Effector memory CD4-positive, alpha-beta T cell (primary cell): Measurements from ENCODE around the gene HSD17B14.
"Not testable (repeated sequence)": the region's sequence is repeated elsewhere in the genome, so short reads cannot be mapped to it uniquely, and the experiment has no call there.

Source experiments
- DNase-seq, 3 donors: peaks; one replicate each; pipeline ENCODE4 v3.0.0-alpha.2; 2020
- H3K27ac ChIP-seq: 2 replicates; pipeline ENCODE4 v1.7.0; 2013; ENCODE audit warnings: mild to moderate bottlenecking, low read length, moderate library complexity; ENCODE audit not compliant: insufficient read depth, poor library complexity, severe bottlenecking
- H3K27me3 ChIP-seq: replicated peaks from 2 replicates; pipeline ENCODE4 v1.7.0; 2013; ENCODE audit warnings: mild to moderate bottlenecking, low read length; ENCODE audit not compliant: insufficient read depth, control insufficient read depth, poor library complexity, severe bottlenecking
- H3K36me3 ChIP-seq: 2 replicates; pipeline ENCODE4 v1.7.0; 2013; ENCODE audit warnings: mild to moderate bottlenecking, low read length, moderate library complexity; ENCODE audit not compliant: control insufficient read depth, insufficient read depth
- H3K4me1 ChIP-seq: 2 replicates; pipeline ENCODE4 v1.7.0; 2013; ENCODE audit warnings: low read length, mild to moderate bottlenecking; ENCODE audit not compliant: control insufficient read depth, insufficient read depth, poor library complexity, severe bottlenecking
- H3K4me3 ChIP-seq: 2 replicates; pipeline ENCODE4 v1.7.0; 2013; ENCODE audit warnings: low read length, low read depth, mild to moderate bottlenecking; ENCODE audit not compliant: insufficient read depth, poor library complexity, severe bottlenecking
- H3K9me3 ChIP-seq: 2 replicates; pipeline ENCODE4 v1.7.0; 2013; ENCODE audit warnings: mild to moderate bottlenecking, low read length, moderate library complexity; ENCODE audit not compliant: control insufficient read depth

Gene HSD17B14

DNA sequence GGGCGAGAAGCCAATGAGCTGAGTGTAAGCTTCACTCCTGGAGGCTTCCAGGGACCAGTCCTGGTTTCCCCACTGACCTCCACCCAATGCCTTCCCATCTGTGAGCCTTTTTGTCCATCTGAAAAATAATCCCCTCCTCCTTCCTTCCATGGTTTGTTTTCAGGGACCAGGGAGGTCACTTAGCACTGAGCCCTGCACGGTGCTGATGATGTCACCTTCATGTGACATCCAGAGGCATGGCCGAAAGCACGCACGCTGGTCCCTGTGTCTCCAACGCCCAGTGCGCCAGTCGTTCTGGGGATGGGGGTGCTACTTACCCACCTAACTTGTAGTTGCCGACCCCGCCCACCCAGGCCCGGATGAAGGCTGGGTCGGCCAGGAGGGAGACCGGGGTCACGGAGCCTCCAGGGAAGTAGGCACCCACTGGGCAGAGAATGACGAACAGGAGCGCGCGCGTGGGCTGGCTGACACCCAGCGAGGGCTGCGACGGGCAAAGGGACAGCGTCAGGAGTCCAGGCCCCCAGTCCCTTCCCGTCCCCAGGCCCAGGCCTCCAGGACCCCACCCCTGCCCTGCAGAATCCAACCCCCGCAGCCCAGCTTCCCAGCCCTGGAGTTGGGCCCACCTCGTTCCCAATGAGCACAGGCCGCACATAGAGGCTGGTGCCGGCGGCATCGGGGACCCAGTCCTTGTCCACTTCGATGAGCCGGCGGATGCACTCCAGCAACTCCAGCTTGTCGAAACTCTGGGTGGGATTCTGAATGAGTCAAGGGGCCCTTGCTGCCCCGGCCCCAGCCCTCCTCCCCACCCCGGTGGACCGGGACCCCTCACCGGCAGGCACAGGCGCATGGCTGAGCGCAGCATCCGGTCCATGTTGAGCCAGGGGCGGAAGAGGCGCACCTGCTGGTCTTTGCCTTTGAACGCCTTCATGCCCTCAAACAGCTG lies 36.7 kb downstream of the HSD17B14 start:
- H3K9me3 ChIP-seq = no peaks in the 10 kb centered on the region
- no peak overlapping the region for H3K4me3 ChIP-seq
- H3K4me1 ChIP-seq = peaks cover 3% of the 10 kb centered on the region
- DNase-seq = no peak
- H3K27me3 ChIP-seq = no peaks in the 10 kb centered on the region
- no peak overlapping the region for H3K27ac ChIP-seq
- no peaks in the 10 kb centered on the region for H3K36me3 ChIP-seq

DNA sequence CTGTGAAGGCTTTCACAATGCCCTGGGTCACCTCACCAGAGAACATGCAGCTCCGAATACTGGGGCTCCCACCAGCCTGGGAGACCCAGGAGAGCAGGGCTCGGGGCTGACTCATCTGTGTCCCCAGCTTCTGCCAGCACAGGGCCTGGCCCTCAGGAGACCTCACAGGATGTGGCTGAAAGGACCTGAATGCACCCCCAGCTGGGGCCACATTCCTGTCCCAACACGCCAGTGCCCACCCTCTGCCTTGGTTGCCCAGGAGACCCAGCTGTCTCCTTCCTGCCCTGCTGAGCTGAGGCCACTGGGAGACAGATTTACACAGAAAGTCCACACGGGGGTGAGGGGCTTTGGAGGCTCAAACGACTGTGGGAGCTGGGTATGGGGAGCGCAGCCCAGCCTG lies 37.4 kb downstream of the HSD17B14 start:
- DNase-seq = no peak
- no peak overlapping the region for H3K27ac ChIP-seq
- H3K9me3 ChIP-seq = no peaks in the 10 kb centered on the region

GRCh38 chr19:48797103-48797502 lies 39.2 kb downstream of the HSD17B14 start:
- Histone ChIP-seq H3K9me3 (no peaks in the 10 kb centered on the region), H3K4me3 (no peak overlapping the region), H3K4me1 (peaks cover 3% of the 10 kb centered on the region), H3K27me3 (no peaks in the 10 kb centered on the region), H3K27ac (no peak overlapping the region), H3K36me3 (no peaks in the 10 kb centered on the region)
- no peak for DNase-seq

More for the DNA sequence above, 37.4 kb downstream of the HSD17B14 start:
- H3K4me1 ChIP-seq = peaks cover 3% of the 10 kb centered on the region
- no peak overlapping the region for H3K4me3 ChIP-seq
- no peaks in the 10 kb centered on the region for H3K27me3 ChIP-seq
- H3K36me3 ChIP-seq = no peaks in the 10 kb centered on the region

DNA sequence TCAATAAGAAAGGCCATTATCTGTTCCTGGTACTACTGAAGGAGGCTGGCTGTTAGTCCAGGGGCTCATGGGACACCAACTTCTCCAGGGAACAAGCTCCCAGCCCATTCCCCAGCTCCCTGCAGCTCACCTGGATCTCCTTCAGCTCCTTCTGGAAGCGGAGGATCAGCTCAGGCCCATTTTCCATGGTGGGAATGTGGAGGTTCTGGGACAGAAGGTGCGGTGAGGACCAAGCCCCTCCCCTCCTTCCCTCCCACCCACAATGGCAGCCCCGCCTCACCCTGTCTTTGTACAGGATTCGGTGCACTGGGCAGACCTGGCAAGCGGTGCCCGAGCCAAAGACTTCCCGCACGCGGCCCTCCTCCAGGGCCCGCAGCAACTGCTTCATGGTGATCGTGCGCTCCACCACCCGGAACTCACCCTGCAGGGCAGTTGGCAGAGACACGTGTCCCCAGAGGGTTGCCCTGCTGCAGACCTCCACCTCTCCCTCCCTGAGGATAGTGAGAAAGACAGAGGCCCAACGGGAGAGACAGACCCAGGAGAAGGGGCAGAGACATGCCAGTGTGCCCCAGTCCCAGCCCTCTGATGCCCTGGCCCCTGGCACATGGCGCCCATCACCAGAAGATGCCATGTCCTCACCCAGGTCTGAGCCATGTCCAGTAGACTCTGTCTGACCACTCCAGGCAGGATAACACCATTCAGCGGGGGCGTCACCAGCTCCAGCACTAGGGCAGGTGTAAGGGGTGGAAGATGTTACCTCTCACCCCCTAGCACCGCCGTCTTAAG lies 39.8 kb downstream of the HSD17B14 start:
- Histone ChIP-seq H3K36me3 (no peaks in the 10 kb centered on the region), H3K4me1 (peaks cover 3% of the 10 kb centered on the region), H3K27ac (no peak overlapping the region), H3K27me3 (no peaks in the 10 kb centered on the region), H3K4me3 (no peak overlapping the region), H3K9me3 (no peaks in the 10 kb centered on the region)
- no peak for DNase-seq

DNA sequence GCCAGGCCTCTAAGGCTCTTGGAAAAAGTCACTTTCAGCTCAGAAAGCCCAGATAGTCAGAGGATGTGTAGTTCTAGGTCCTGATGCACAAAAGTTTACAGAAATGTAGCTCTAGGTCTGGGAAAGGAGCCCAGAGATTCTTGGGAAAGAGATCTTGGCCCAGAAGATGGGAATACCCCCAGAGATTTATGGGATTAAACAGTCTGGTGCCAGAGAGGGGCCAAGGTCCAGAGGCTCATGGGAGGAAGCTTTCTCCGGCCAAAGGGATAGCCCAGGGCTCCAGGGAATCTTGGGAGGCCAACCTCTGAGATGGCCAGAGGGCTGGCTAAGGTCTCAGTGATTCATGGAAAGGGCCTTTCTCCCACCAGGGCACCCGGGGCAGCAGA lies 40.6 kb downstream of the HSD17B14 start:
- DNase-seq = no peak
- Histone ChIP-seq H3K9me3 (no peaks in the 10 kb centered on the region), H3K4me3 (no peak overlapping the region), H3K36me3 (no peaks in the 10 kb centered on the region), H3K27ac (peak overlapping the region; percentile 65), H3K4me1 (peaks cover 3% of the 10 kb centered on the region), H3K27me3 (no peaks in the 10 kb centered on the region)

DNA sequence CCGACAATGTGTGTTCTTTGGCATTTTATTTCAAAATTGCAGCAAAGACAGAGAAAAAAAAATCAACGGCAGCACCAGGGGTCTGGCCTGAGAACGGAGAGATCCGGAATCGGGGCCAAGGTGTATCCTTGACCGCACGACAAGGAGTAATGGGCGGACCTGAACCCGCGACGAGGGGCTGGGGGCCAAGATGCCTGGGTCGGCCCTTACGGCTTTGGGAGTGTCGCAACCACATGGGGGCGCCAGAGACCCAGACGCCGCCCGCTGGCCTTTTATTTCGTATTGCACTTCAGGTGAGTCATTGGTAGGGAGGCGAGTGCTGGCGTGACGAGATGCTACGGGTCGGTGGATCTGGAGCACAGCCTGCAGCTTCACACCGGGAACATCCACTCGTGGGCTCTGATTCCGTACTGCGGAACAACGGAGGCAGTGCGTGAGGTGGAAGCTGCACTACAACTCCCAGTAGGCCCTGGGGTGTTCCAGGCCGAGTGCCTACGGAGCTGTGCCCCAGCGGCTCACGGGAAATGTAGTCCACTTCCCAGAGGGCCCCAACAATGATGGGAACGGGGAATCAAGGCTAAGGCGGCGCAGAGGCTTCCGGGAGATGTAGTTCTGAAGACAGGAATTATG lies 41.1 kb downstream of the HSD17B14 start:
- Histone ChIP-seq H3K27me3 (no peaks in the 10 kb centered on the region), H3K4me1 (peaks cover 3% of the 10 kb centered on the region), H3K36me3 (no peaks in the 10 kb centered on the region), H3K9me3 (no peaks in the 10 kb centered on the region), H3K4me3 (peak overlapping the region; percentile 52), H3K27ac (peak overlapping the region; percentile 65)
- peak; percentile 69 to 79 (median 78) for DNase-seq

DNA sequence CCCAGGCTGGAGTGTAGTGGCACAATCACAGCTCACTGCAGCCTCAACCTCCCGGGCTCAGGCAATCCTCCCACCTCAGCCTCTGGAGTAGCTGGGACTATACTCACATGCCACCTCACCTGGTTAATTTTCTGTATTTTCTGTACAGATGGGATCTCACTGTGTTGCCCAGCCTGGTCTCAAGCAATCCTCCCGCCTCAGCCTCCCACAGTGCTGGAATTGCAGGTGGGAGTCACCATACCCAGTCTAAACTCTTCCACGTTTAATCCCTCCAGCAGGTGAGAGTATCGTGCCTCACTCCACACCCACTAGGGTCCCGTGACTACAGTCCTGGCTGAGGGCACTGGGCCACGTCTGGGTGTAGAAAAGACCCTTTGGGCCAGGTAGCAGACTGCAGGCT lies 42.0 kb downstream of the HSD17B14 start:
- no peak overlapping the region for H3K4me3 ChIP-seq
- H3K36me3 ChIP-seq = no peaks in the 10 kb centered on the region
- H3K27me3 ChIP-seq = no peaks in the 10 kb centered on the region
- no peak for DNase-seq
- no peak overlapping the region for H3K27ac ChIP-seq
- no peaks in the 10 kb centered on the region for H3K9me3 ChIP-seq
- H3K4me1 ChIP-seq = peaks cover 3% of the 10 kb centered on the region

DNA sequence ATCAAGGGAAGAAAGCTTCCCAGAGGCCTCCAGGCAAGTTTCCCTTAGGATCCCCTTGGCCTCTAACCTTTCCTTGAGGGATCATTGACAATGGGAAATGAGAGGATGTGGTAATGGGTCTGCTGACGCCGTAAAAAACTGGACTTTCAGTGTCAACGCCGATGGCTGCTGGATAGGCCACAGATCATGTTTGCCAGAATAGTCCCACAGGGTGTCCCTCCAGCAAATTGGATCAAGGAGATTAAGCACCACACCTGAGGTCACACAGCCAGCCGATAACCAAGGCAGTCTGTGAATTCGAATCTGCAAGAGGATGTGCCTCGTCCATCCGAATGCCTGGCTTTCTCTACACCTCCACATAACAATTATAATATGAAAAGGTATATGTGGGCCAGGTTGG lies 43.0 kb downstream of the HSD17B14 start:
- H3K9me3 ChIP-seq = no peaks in the 10 kb centered on the region
- H3K36me3 ChIP-seq = no peaks in the 10 kb centered on the region
- no peak for DNase-seq
- peaks cover 3% of the 10 kb centered on the region for H3K4me1 ChIP-seq
- no peak overlapping the region for H3K27ac ChIP-seq
- H3K4me3 ChIP-seq = no peak overlapping the region
- no peaks in the 10 kb centered on the region for H3K27me3 ChIP-seq

- H3K36me3 ChIP-seq, DNase-seq, H3K9me3 ChIP-seq, H3K27ac ChIP-seq, H3K27me3 ChIP-seq, H3K4me3 ChIP-seq, H3K4me1 ChIP-seq: not testable (repeated sequence)
These were observed 49.0 kb downstream of the HSD17B14 start for GRCh38 chr19:48787331-48787730.
